Neural cell (in vitro differentiated cells): ENCODE results near the gene E2F4. TPM values are rescaled to one million over a fixed set of nuclear protein-coding genes. Genes with fewer than 3 reads are reported as not detected.

Experiments used
- H2AFZ ChIP-seq: fragments of 200-600, 300-800 bp; sonication (generic), shearing (Covaris generic); 2 replicates; pipeline ENCODE4 v1.6.0; 2014; ENCODE audit warnings: low read depth, mild to moderate bottlenecking, antibody characterized with exemption, low read length, moderate library complexity
- H3F3A ChIP-seq: fragments of 200-600 bp; shearing (Covaris generic); 2 replicates; pipeline ENCODE4 v1.6.1; 2016; ENCODE audit warnings: mild to moderate bottlenecking, moderate library complexity, mixed read lengths, antibody characterized with exemption, low read length; ENCODE audit not compliant: insufficient read depth, poor library complexity, severe bottlenecking
- H3K27ac ChIP-seq: fragments of 200-600, 300-800 bp; sonication (generic), shearing (Covaris generic); 2 replicates; pipeline ENCODE4 v1.5.1; 2014; ENCODE audit warnings: mild to moderate bottlenecking, low read length, moderate library complexity
- H3K27me3 ChIP-seq: fragments of 300-800, 200-600 bp; sonication (generic), shearing (Covaris generic); 2 replicates; pipeline ENCODE4 v1.6.0; 2014; ENCODE audit warnings: mild to moderate bottlenecking, low read depth, low read length, moderate library complexity; ENCODE audit not compliant: insufficient read depth
- H3K36me3 ChIP-seq: fragments of 300-800, 200-600 bp; sonication (generic), shearing (Covaris generic); 2 replicates; pipeline ENCODE4 v1.5.1; 2014; ENCODE audit warnings: mild to moderate bottlenecking, antibody characterized with exemption, low read length, moderate library complexity; ENCODE audit not compliant: insufficient read depth
- H3K4me2 ChIP-seq: fragments of 300-800, 200-600 bp; sonication (generic), shearing (Covaris generic); 2 replicates; pipeline ENCODE4 v1.6.0; 2014; ENCODE audit warnings: mild to moderate bottlenecking, low read length
- H3K4me3 ChIP-seq: fragments of 300-800, 200-600 bp; sonication (generic), shearing (Covaris generic); 2 replicates; pipeline ENCODE4 v1.5.1; 2014; ENCODE audit warnings: mild to moderate bottlenecking, low read length, moderate library complexity
- H3K79me2 ChIP-seq: fragments of 200-600 bp; shearing (Covaris generic); replicated peaks from 2 replicates; pipeline ENCODE4 v1.6.0; 2014; ENCODE audit warnings: mild to moderate bottlenecking, low read length, moderate library complexity; ENCODE audit not compliant: insufficient read depth
- H3K9ac ChIP-seq: fragments of 300-800, 200-600 bp; sonication (generic), shearing (Covaris generic); 2 replicates; pipeline ENCODE4 v1.6.1; 2016; ENCODE audit warnings: mild to moderate bottlenecking, low read length, mixed read lengths
- H3K9me2 ChIP-seq: fragments of 200-600 bp; shearing (Covaris generic); 2 replicates; pipeline ENCODE4 v1.6.1; 2016; ENCODE audit warnings: mild to moderate bottlenecking, low read length, mixed read lengths; ENCODE audit not compliant: insufficient read depth
- H3K9me3 ChIP-seq: fragments of 200-600, 300-800 bp; sonication (generic), shearing (Covaris generic); 2 replicates; pipeline ENCODE4 v1.6.1; 2016; ENCODE audit warnings: mild to moderate bottlenecking, mixed run types, low read length, moderate library complexity, mixed read lengths
- H4K20me1 ChIP-seq: fragments of 200-600 bp; shearing (Covaris generic); 2 replicates; pipeline ENCODE4 v1.6.1; 2016; ENCODE audit warnings: mild to moderate bottlenecking, mixed run types; ENCODE audit not compliant: insufficient read depth
- CTCF ChIP-seq: fragments of 450-650 bp; IDR thresholded peaks from 2 replicates; pipeline ENCODE4 v1.5.1; 2014; ENCODE audit warnings: antibody characterized with exemption, mild to moderate bottlenecking, moderate library complexity; ENCODE audit not compliant: poor library complexity, severe bottlenecking
- EP300 ChIP-seq: fragments of 450-650 bp; conservative IDR thresholded peaks from 2 replicates; pipeline ENCODE4 v1.6.1; 2014; ENCODE audit warnings: antibody characterized with exemption, mild to moderate bottlenecking, moderate library complexity; ENCODE audit not compliant: poor library complexity, severe bottlenecking
- EZH2 ChIP-seq: fragments of 200-600, 300-800 bp; shearing (Covaris generic), sonication (generic); IDR thresholded peaks from 2 replicates; pipeline ENCODE4 v1.6.1; 2014; ENCODE audit warnings: antibody characterized with exemption, low read length, borderline replicate concordance, mild to moderate bottlenecking; ENCODE audit not compliant: insufficient read depth, poor library complexity, severe bottlenecking
- MXI1 ChIP-seq: fragments of 450-650 bp; conservative IDR thresholded peaks from 2 replicates; pipeline ENCODE4 v1.6.1; 2014; ENCODE audit warnings: antibody characterized with exemption, mild to moderate bottlenecking; ENCODE audit not compliant: poor library complexity, severe bottlenecking
- POLR2AphosphoS5 ChIP-seq: IDR thresholded peaks from 2 replicates; pipeline ENCODE4 v1.6.1; 2012
- RAD21 ChIP-seq: fragments of 450-650 bp; conservative IDR thresholded peaks from 2 replicates; pipeline ENCODE4 v1.6.1; 2014; ENCODE audit warnings: antibody characterized with exemption, mild to moderate bottlenecking, moderate library complexity
- REST ChIP-seq: IDR thresholded peaks from 2 replicates; pipeline ENCODE4 v1.6.1; 2012; ENCODE audit warnings: borderline replicate concordance
- SMC3 ChIP-seq: fragments of 450-650 bp; conservative IDR thresholded peaks from 2 replicates; pipeline ENCODE4 v1.6.1; 2014; ENCODE audit warnings: antibody characterized with exemption, mild to moderate bottlenecking, moderate library complexity; ENCODE audit not compliant: poor library complexity
- TAF1 ChIP-seq: IDR thresholded peaks from 2 replicates; pipeline ENCODE4 v1.6.1; 2012; ENCODE audit warnings: low read depth
- polyA plus RNA-seq: library from polyadenylated mRNA; depleted of rRNA; stranded (reverse); fragments of >200 nt; gene quantifications from 2 replicates; pipeline ENCODE4 v1.2.3, GENCODE V29; 2014

Gene E2F4
- polyA plus RNA-seq, 1 donor from 2014 or later: 112 TPM

- no peak overlapping the region for H2AFZ ChIP-seq
- no peak overlapping the region for H3K4me3 ChIP-seq
- H3K4me2 ChIP-seq: no peak overlapping the region
- no peaks in the 10 kb centered on the region for H3K36me3 ChIP-seq
- H3K9me2 ChIP-seq: no peaks in the 10 kb centered on the region
- H3K9me3 ChIP-seq: no peaks in the 10 kb centered on the region
- no peaks in the 10 kb centered on the region for H3K27me3 ChIP-seq
- TF ChIP-seq SMC3 (no peak), RAD21 (no peak), TAF1 (no peak), EP300 (no peak)
- H3K79me2 ChIP-seq: no peaks in the 10 kb centered on the region
- H3K27ac ChIP-seq: no peak overlapping the region
- no peaks in the 10 kb centered on the region for H3F3A ChIP-seq
- H3K9ac ChIP-seq: no peak overlapping the region
- no peaks in the 10 kb centered on the region for H4K20me1 ChIP-seq
Observed at GRCh38 chr16:67199808-67200198, 7.8 kb downstream of the E2F4 start.

- Histone ChIP-seq H3K4me3 (no peak overlapping the region), H3K36me3 (no peaks in the 10 kb centered on the region), H3K9me2 (no peaks in the 10 kb centered on the region), H3K27me3 (no peaks in the 10 kb centered on the region), H3K79me2 (no peaks in the 10 kb centered on the region), H3K4me2 (no peak overlapping the region), H3K27ac (no peak overlapping the region), H4K20me1 (no peaks in the 10 kb centered on the region), H3K9me3 (no peaks in the 10 kb centered on the region), H2AFZ (no peak overlapping the region), H3K9ac (no peak overlapping the region), H3F3A (no peaks in the 10 kb centered on the region)
- TF ChIP-seq TAF1 (no peak), RAD21 (no peak), POLR2AphosphoS5 (no peak), CTCF (no peak), SMC3 (no peak), EZH2 (no peak), REST (no peak), MXI1 (no peak), EP300 (no peak)
Observed at GRCh38 chr16:67200491-67200890, 8.5 kb downstream of the E2F4 start.
